ENCODE results near the gene SPECC1L. TPM values are rescaled to one million over a fixed set of nuclear protein-coding genes. Genes with fewer than 3 reads are reported as not detected.

The SPECC1L gene
- total RNA-seq, 1 donor from 2014 or later: 21.9 TPM

GRCh38 chr22:24455751-24456426 lies 185.3 kb downstream of the SPECC1L start:
- peaks cover 3 to 10% (median 4%) of the 10 kb centered on the region in 3 donors for H3K4me1 ChIP-seq (ENCODE audit: control insufficient read depth in 3 of 3, insufficient read depth in 3 of 3, low read length in 3 of 3)
- no peak overlapping the region for H3K9ac ChIP-seq (ENCODE audit: low read depth in 1 of 3, low read length in 3 of 3)
- no peaks in the 10 kb centered on the region for H3K36me3 ChIP-seq (ENCODE audit: control insufficient read depth in 3 of 3, insufficient read depth in 3 of 3, low read length in 3 of 3)
- H3K27me3 ChIP-seq (ENCODE audit: control insufficient read depth in 3 of 3, insufficient read depth in 3 of 3, low read length in 3 of 3): no peaks in the 10 kb centered on the region
- H3K4me3 ChIP-seq (ENCODE audit: low read length in 3 of 3): no peak overlapping the region
- H3K27ac ChIP-seq (ENCODE audit: low read depth, low read length): no peak overlapping the region
- H3K9me3 ChIP-seq (ENCODE audit: control insufficient read depth in 3 of 3, low read length in 3 of 3): no peaks in the 10 kb centered on the region

GRCh38 chr22:24457894-24458420 lies 187.3 kb downstream of the SPECC1L start:
- Histone ChIP-seq H3K36me3 (ENCODE audit: control insufficient read depth in 3 of 3, insufficient read depth in 3 of 3, low read length in 3 of 3) (no peaks in the 10 kb centered on the region), H3K27ac (ENCODE audit: low read depth, low read length) (no peak overlapping the region), H3K27me3 (ENCODE audit: control insufficient read depth in 3 of 3, insufficient read depth in 3 of 3, low read length in 3 of 3) (no peaks in the 10 kb centered on the region), H3K9ac (ENCODE audit: low read depth in 1 of 3, low read length in 3 of 3) (no peak overlapping the region), H3K4me3 (ENCODE audit: low read length in 3 of 3) (no peak overlapping the region), H3K9me3 (ENCODE audit: control insufficient read depth in 3 of 3, low read length in 3 of 3) (no peaks in the 10 kb centered on the region), H3K4me1 (ENCODE audit: control insufficient read depth in 3 of 3, insufficient read depth in 3 of 3, low read length in 3 of 3) (peaks cover 3 to 10% (median 5%) of the 10 kb centered on the region in 3 donors)

- Histone ChIP-seq H3K4me3 (ENCODE audit: low read length in 3 of 3) (no peak overlapping the region), H3K4me1 (ENCODE audit: control insufficient read depth in 3 of 3, insufficient read depth in 3 of 3, low read length in 3 of 3) (peaks cover 3 to 15% (median 10%) of the 10 kb centered on the region in 3 donors), H3K36me3 (ENCODE audit: control insufficient read depth in 3 of 3, insufficient read depth in 3 of 3, low read length in 3 of 3) (no peaks in the 10 kb centered on the region), H3K9me3 (ENCODE audit: control insufficient read depth in 3 of 3, low read length in 3 of 3) (no peaks in the 10 kb centered on the region), H3K27ac (ENCODE audit: low read depth, low read length) (no peak overlapping the region), H3K27me3 (ENCODE audit: control insufficient read depth in 3 of 3, insufficient read depth in 3 of 3, low read length in 3 of 3) (no peaks in the 10 kb centered on the region), H3K9ac (ENCODE audit: low read depth in 1 of 3, low read length in 3 of 3) (no peak overlapping the region)
Observed at GRCh38 chr22:24459911-24460310, 189.3 kb downstream of the SPECC1L start.

- H3K27ac ChIP-seq (ENCODE audit: low read depth, low read length): no peak overlapping the region
- H3K4me1 ChIP-seq (ENCODE audit: control insufficient read depth in 3 of 3, insufficient read depth in 3 of 3, low read length in 3 of 3): peaks cover 3 to 10% (median 6%) of the 10 kb centered on the region in 3 donors
- no peak overlapping the region for H3K9ac ChIP-seq (ENCODE audit: low read depth in 1 of 3, low read length in 3 of 3)
- no peaks in the 10 kb centered on the region for H3K27me3 ChIP-seq (ENCODE audit: control insufficient read depth in 3 of 3, insufficient read depth in 3 of 3, low read length in 3 of 3)
- no peak overlapping the region for H3K4me3 ChIP-seq (ENCODE audit: low read length in 3 of 3)
- H3K36me3 ChIP-seq (ENCODE audit: control insufficient read depth in 3 of 3, insufficient read depth in 3 of 3, low read length in 3 of 3): no peaks in the 10 kb centered on the region
- no peaks in the 10 kb centered on the region for H3K9me3 ChIP-seq (ENCODE audit: control insufficient read depth in 3 of 3, low read length in 3 of 3)
Observed at GRCh38 chr22:24460418-24461089, 189.9 kb downstream of the SPECC1L start.

GRCh38 chr22:24463071-24463760 lies 192.6 kb downstream of the SPECC1L start:
- peaks cover 17 to 24% (median 22%) of the 10 kb centered on the region in 3 donors for H3K4me1 ChIP-seq (ENCODE audit: control insufficient read depth in 3 of 3, insufficient read depth in 3 of 3, low read length in 3 of 3)
- peak overlapping the region; percentile 68 for H3K27ac ChIP-seq (ENCODE audit: low read depth, low read length)
- no peaks in the 10 kb centered on the region for H3K36me3 ChIP-seq (ENCODE audit: control insufficient read depth in 3 of 3, insufficient read depth in 3 of 3, low read length in 3 of 3)

GRCh38 chr22:24465566-24465965 lies 194.9 kb downstream of the SPECC1L start:
- H3K36me3 ChIP-seq (ENCODE audit: control insufficient read depth in 3 of 3, insufficient read depth in 3 of 3, low read length in 3 of 3): no peaks in the 10 kb centered on the region
- H3K9ac ChIP-seq (ENCODE audit: low read depth in 1 of 3, low read length in 3 of 3): no peak overlapping the region
- peak overlapping the region; percentile 16 for H3K27ac ChIP-seq (ENCODE audit: low read depth, low read length)
- no peaks in the 10 kb centered on the region for H3K27me3 ChIP-seq (ENCODE audit: control insufficient read depth in 3 of 3, insufficient read depth in 3 of 3, low read length in 3 of 3)
- peaks cover 15 to 22% (median 22%) of the 10 kb centered on the region in 3 donors for H3K4me1 ChIP-seq (ENCODE audit: control insufficient read depth in 3 of 3, insufficient read depth in 3 of 3, low read length in 3 of 3)
- H3K9me3 ChIP-seq (ENCODE audit: control insufficient read depth in 3 of 3, low read length in 3 of 3): no peaks in the 10 kb centered on the region
- no peak overlapping the region for H3K4me3 ChIP-seq (ENCODE audit: low read length in 3 of 3)

More at GRCh38 chr22:24463071-24463760, 192.6 kb downstream of the SPECC1L start:
- no peaks in the 10 kb centered on the region for H3K27me3 ChIP-seq (ENCODE audit: control insufficient read depth in 3 of 3, insufficient read depth in 3 of 3, low read length in 3 of 3)
- no peak overlapping the region for H3K9ac ChIP-seq (ENCODE audit: low read depth in 1 of 3, low read length in 3 of 3)
- no peak overlapping the region for H3K4me3 ChIP-seq (ENCODE audit: low read length in 3 of 3)
- H3K9me3 ChIP-seq (ENCODE audit: control insufficient read depth in 3 of 3, low read length in 3 of 3): no peaks in the 10 kb centered on the region

- peaks cover 14 to 24% (median 22%) of the 10 kb centered on the region in 3 donors for H3K4me1 ChIP-seq (ENCODE audit: control insufficient read depth in 3 of 3, insufficient read depth in 3 of 3, low read length in 3 of 3)
- H3K4me3 ChIP-seq (ENCODE audit: low read length in 3 of 3): no peak overlapping the region
Observed at GRCh38 chr22:24465975-24466374, 195.3 kb downstream of the SPECC1L start.

GRCh38 chr22:24466716-24467328 lies 196.2 kb downstream of the SPECC1L start:
- peaks cover 14 to 25% (median 22%) of the 10 kb centered on the region in 3 donors for H3K4me1 ChIP-seq (ENCODE audit: control insufficient read depth in 3 of 3, insufficient read depth in 3 of 3, low read length in 3 of 3)
- H3K27ac ChIP-seq (ENCODE audit: low read depth, low read length): peak overlapping the region; percentile 42
- no peaks in the 10 kb centered on the region for H3K9me3 ChIP-seq (ENCODE audit: control insufficient read depth in 3 of 3, low read length in 3 of 3)
- no peaks in the 10 kb centered on the region for H3K36me3 ChIP-seq (ENCODE audit: control insufficient read depth in 3 of 3, insufficient read depth in 3 of 3, low read length in 3 of 3)
- no peaks in the 10 kb centered on the region for H3K27me3 ChIP-seq (ENCODE audit: control insufficient read depth in 3 of 3, insufficient read depth in 3 of 3, low read length in 3 of 3)
- H3K4me3 ChIP-seq (ENCODE audit: low read length in 3 of 3): no peak overlapping the region
- peak overlapping the region in 2 of 3 donors; percentile 16 to 17 for H3K9ac ChIP-seq (ENCODE audit: low read depth in 1 of 3, low read length in 3 of 3)

More at GRCh38 chr22:24465975-24466374, 195.3 kb downstream of the SPECC1L start:
- Histone ChIP-seq H3K9me3 (ENCODE audit: control insufficient read depth in 3 of 3, low read length in 3 of 3) (no peaks in the 10 kb centered on the region), H3K36me3 (ENCODE audit: control insufficient read depth in 3 of 3, insufficient read depth in 3 of 3, low read length in 3 of 3) (no peaks in the 10 kb centered on the region), H3K9ac (ENCODE audit: low read depth in 1 of 3, low read length in 3 of 3) (no peak overlapping the region), H3K27ac (ENCODE audit: low read depth, low read length) (peak overlapping the region; percentile 16), H3K27me3 (ENCODE audit: control insufficient read depth in 3 of 3, insufficient read depth in 3 of 3, low read length in 3 of 3) (no peaks in the 10 kb centered on the region)

GRCh38 chr22:24467340-24467739 lies 196.7 kb downstream of the SPECC1L start:
- Histone ChIP-seq H3K9me3 (ENCODE audit: control insufficient read depth in 3 of 3, low read length in 3 of 3) (no peaks in the 10 kb centered on the region), H3K9ac (ENCODE audit: low read depth in 1 of 3, low read length in 3 of 3) (peak overlapping the region in 1 of 3 donors; percentile 17), H3K4me3 (ENCODE audit: low read length in 3 of 3) (no peak overlapping the region), H3K27ac (ENCODE audit: low read depth, low read length) (peak overlapping the region; percentile 42), H3K36me3 (ENCODE audit: control insufficient read depth in 3 of 3, insufficient read depth in 3 of 3, low read length in 3 of 3) (no peaks in the 10 kb centered on the region), H3K27me3 (ENCODE audit: control insufficient read depth in 3 of 3, insufficient read depth in 3 of 3, low read length in 3 of 3) (no peaks in the 10 kb centered on the region), H3K4me1 (ENCODE audit: control insufficient read depth in 3 of 3, insufficient read depth in 3 of 3, low read length in 3 of 3) (peaks cover 16 to 27% (median 22%) of the 10 kb centered on the region in 3 donors)
